Measurements from ENCODE around the gene FKBP11. TPM values are rescaled to one million over a fixed set of nuclear protein-coding genes. Genes with fewer than 3 reads are reported as not detected.

FKBP11 gene
- total and polyA plus RNA-seq, 2 of the 13 experiments (the other 11 are each of a cell fraction or from before 2014, with no cell fraction given), result 15.5 to 19.4 TPM

DNA sequence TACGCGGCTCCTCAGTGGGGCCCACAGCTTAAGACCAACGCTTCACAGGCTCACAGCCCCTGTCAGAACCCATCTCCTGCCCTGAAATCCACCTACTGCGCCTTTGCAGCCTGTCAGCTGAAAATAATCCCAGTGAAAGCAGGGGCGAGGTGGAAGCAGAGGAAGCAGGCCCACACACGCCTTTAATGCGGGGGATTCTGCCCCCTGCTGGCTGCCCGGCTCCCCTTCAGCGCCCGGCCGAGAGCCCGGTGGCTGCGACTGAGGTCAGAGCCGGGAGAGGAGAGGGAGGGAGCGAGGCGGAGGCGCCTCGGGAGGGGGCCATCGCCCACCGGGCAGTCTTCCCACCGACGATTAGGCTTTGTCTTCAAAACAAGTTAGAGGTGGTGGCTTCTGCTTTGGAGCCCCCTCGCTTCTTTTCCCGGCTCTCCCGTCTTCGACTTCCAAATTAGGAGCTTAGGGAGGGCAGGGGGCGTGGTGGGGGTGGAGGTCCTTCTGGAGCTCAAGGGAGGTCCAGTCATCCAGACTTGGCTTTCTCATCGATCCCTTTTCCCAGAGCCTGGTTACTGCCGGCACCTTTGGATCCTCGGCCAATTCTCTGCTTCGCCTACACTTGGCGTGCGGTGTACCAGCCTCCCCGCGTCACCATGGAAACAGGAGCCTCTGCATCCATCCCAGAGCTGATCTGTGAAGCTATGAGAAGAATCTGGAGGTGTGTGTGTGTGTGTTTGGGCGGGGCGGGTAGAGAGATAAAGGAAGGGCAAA, 34.5 kb downstream of the FKBP11 start (continued):
- TF ChIP-seq LCORL (IDR thresholded peaks at IDR 0.05) (no peak), LCORL (CRISPR knock-in tag; IDR thresholded peaks at IDR 0.05) (peak; percentile 69), MED1 (CRISPR knock-in tag; IDR thresholded peaks at IDR 0.05) (0 out of 2 replicates have a peak, but pooled peaks have one; percentile 22), FOXA3 (CRISPR knock-in tag; IDR thresholded peaks at IDR 0.05) (peak; percentile 36; the same call in 1 of the 2 replicates), ZGPAT (CRISPR knock-in tag; IDR thresholded peaks at IDR 0.05) (peak; percentile 61; the same call in 1 of the 2 replicates), KDM2A (CRISPR knock-in tag; IDR thresholded peaks at IDR 0.05; ENCODE audit: borderline replicate concordance, low read depth) (peak; percentile 85), CENPT (CRISPR knock-in tag; IDR thresholded peaks at IDR 0.05; ENCODE audit: low read depth) (no peak), SNAI1 (CRISPR knock-in tag; IDR thresholded peaks at IDR 0.05; ENCODE audit: borderline replicate concordance) (no peak), YEATS4 (CRISPR knock-in tag; IDR thresholded peaks at IDR 0.05; ENCODE audit: borderline replicate concordance) (no peak), ZIK1 (CRISPR knock-in tag; IDR thresholded peaks at IDR 0.05; ENCODE audit: borderline replicate concordance, low read depth) (no peak), PTBP1 (IDR thresholded peaks at IDR 0.05; ENCODE audit: low read depth, low read length, poor library complexity, severe bottlenecking) (peak; percentile 30), SIX4 (CRISPR knock-in tag; IDR thresholded peaks at IDR 0.05) (no peak), ZNF230 (CRISPR knock-in tag; IDR thresholded peaks at IDR 0.05) (no peak), MAZ (IDR thresholded peaks at IDR 0.05; ENCODE audit: borderline replicate concordance, low read depth, low read length) (no peak), MAZ (CRISPR knock-in tag; IDR thresholded peaks at IDR 0.05; ENCODE audit: low read depth) (peak; percentile 62; the same call in 1 of the 2 replicates), ZNF350 (CRISPR knock-in tag; IDR thresholded peaks at IDR 0.05; ENCODE audit: borderline replicate concordance, low read depth) (peak; percentile 66; the same call in 1 of the 2 replicates), BCL6 (CRISPR knock-in tag; IDR thresholded peaks at IDR 0.05) (peak; percentile 40; the same call in 1 of the 2 replicates), TOE1 (CRISPR knock-in tag; IDR thresholded peaks at IDR 0.05) (no peak)
- TF ChIP-seq, protein P1, sequence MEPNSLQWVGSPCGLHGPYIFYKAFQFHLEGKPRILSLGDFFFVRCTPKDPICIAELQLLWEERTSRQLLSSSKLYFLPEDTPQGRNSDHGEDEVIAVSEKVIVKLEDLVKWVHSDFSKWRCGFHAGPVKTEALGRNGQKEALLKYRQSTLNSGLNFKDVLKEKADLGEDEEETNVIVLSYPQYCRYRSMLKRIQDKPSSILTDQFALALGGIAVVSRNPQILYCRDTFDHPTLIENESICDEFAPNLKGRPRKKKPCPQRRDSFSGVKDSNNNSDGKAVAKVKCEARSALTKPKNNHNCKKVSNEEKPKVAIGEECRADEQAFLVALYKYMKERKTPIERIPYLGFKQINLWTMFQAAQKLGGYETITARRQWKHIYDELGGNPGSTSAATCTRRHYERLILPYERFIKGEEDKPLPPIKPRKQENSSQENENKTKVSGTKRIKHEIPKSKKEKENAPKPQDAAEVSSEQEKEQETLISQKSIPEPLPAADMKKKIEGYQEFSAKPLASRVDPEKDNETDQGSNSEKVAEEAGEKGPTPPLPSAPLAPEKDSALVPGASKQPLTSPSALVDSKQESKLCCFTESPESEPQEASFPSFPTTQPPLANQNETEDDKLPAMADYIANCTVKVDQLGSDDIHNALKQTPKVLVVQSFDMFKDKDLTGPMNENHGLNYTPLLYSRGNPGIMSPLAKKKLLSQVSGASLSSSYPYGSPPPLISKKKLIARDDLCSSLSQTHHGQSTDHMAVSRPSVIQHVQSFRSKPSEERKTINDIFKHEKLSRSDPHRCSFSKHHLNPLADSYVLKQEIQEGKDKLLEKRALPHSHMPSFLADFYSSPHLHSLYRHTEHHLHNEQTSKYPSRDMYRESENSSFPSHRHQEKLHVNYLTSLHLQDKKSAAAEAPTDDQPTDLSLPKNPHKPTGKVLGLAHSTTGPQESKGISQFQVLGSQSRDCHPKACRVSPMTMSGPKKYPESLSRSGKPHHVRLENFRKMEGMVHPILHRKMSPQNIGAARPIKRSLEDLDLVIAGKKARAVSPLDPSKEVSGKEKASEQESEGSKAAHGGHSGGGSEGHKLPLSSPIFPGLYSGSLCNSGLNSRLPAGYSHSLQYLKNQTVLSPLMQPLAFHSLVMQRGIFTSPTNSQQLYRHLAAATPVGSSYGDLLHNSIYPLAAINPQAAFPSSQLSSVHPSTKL (CRISPR knock-in tag; IDR thresholded peaks at IDR 0.05), result peak; percentile 52; the same call in 1 of the 2 replicates
- TF ChIP-seq, protein P2, sequence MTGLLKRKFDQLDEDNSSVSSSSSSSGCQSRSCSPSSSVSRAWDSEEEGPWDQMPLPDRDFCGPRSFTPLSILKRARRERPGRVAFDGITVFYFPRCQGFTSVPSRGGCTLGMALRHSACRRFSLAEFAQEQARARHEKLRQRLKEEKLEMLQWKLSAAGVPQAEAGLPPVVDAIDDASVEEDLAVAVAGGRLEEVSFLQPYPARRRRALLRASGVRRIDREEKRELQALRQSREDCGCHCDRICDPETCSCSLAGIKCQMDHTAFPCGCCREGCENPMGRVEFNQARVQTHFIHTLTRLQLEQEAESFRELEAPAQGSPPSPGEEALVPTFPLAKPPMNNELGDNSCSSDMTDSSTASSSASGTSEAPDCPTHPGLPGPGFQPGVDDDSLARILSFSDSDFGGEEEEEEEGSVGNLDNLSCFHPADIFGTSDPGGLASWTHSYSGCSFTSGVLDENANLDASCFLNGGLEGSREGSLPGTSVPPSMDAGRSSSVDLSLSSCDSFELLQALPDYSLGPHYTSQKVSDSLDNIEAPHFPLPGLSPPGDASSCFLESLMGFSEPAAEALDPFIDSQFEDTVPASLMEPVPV (CRISPR knock-in tag; IDR thresholded peaks at IDR 0.05), result no peak
- TF ChIP-seq, protein P3, sequence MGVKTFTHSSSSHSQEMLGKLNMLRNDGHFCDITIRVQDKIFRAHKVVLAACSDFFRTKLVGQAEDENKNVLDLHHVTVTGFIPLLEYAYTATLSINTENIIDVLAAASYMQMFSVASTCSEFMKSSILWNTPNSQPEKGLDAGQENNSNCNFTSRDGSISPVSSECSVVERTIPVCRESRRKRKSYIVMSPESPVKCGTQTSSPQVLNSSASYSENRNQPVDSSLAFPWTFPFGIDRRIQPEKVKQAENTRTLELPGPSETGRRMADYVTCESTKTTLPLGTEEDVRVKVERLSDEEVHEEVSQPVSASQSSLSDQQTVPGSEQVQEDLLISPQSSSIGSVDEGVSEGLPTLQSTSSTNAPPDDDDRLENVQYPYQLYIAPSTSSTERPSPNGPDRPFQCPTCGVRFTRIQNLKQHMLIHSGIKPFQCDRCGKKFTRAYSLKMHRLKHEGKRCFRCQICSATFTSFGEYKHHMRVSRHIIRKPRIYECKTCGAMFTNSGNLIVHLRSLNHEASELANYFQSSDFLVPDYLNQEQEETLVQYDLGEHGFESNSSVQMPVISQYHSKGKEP (CRISPR knock-in tag; IDR thresholded peaks at IDR 0.05), result no peak
